Measurements from ENCODE around the gene KRT76. TPM values are rescaled to one million over a fixed set of nuclear protein-coding genes. Genes with fewer than 3 reads are reported as not detected.

KRT76 gene
- total RNA-seq, result not detected in 2 replicates

DNA sequence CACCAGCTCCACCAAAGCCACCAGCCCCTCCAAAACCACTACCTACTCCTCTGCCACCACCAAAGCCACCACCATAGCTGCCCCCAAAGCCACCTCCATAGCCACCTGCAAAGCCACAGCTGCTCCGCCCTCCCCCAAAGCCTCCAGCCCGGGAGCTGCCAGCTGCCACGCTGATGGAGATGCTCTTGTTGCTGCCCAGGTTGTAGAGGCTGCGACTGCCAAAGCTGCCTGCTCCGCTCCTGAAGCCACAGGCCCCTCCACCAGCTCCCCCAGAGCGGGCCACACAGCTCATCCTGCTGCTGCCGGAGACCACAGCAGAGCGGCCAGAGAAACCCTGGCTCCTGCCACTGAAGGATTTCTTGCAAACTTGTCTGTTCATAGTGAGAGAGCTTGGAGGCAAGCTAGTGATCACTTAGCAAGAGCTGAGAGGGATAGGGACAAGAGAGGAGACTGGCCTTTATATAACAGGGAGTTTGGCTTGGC, at the start of gene KRT76:
TSS of gene KRT76 (minus strand) at position 433 of the 483 bp plus-strand sequence. CDS start at position 379, 54 bp downstream.
- no peak for DNase-seq (ENCODE audit: low read depth in 2 of 2)

DNA sequence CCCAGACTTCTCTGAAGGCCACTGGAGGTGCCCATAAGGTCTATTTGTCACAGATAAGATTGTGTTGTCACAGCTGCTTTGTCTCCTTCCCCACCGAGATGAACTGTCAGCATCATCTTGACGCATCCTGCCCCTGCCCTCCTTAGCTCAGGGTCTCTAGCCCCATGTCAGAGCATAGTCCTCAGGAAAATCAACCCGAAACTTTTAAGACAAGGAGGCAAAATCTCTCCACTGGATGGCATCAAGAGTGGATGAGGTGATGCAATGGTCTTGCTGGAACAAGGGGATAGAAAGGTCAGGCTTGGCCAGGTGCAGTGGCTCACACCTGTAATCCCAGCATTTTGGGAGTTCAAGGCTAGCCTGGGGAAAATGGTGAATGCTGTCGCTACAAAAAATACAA, 48.8 kb upstream of the KRT76 start:
- no peak for DNase-seq (ENCODE audit: low read depth in 2 of 2)

GRCh38 chr12:52824741-52825410, 47.7 kb upstream of the KRT76 start:
- no peak for DNase-seq (ENCODE audit: low read depth in 2 of 2)

GRCh38 chr12:52823761-52824450, 46.8 kb upstream of the KRT76 start:
- DNase-seq (ENCODE audit: low read depth in 2 of 2), result no peak

- DNase-seq (ENCODE audit: low read depth in 2 of 2), result no peak
These were observed 45.8 kb upstream of the KRT76 start for GRCh38 chr12:52822771-52823510.

DNA sequence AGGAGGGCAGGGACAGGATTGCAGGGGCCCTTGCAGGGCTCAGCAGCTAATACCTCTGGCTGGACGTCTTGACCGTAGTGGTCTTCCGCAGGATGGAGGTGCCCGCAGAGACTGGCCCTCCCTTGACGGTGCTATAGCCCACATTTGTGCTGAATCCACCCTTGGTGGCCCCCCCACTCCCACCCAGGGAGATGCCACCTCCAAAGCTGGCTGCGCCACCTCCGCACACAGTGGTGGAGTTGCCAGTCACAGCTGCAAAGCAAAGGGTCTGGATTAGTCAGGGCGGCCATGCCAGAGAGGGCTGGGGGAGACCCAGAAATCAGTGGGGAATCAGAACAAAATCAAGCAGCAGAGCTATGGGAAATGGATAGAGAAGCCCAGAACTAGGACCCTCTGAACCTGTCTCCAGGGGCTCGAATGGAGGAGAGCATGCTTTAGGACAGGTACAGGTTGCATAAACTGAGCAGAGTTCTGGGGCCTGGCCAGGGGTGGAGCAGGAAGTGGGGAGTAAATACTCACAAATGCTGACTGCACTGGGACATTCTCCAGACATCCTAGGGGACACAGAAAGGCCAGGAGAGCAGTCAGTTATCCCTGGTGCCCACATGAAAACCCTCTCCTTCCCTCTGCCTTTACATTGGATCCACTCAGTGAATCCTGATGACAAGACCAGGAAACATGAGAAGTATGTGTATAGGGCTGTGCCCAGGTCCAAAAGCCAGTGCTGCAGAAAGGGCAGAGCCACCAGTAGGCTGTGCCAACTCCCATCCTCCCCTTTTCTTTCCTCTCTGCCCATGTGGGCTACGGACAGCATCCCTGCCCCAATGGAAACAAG, 44.9 kb upstream of the KRT76 start:
- no peak for DNase-seq (ENCODE audit: low read depth in 2 of 2)

DNA sequence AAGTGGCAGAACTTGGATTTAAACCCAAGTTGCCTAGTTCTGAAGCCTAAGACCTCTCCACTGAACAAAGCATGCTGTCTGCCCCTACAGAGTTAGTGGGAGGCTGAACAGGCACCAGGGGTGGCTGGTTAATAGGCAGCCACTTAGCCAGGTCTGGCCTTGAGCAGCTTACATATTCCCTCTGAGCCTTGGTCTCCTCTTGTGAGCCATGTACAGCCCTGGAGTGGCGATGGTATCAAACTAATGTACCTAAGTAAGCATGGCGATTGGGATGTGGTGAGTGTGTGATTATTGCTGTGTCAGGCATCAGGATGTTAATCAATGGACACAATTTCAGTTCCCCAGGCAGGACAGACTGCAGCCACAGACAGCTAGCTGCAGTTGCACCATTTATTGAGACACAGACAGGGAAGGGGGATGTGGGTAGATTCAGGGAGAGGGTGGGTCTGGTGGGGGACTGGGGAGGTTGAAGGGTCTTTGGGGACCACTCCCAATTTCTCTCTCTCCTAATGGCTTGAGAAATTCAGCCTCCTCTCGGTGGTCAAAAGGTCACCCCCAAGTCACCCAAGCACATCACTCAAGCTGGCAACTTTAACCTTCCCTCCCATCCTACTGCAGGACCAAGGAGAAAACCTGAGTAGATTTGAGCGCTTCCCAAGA, 44.1 kb upstream of the KRT76 start:
- no peak for DNase-seq (ENCODE audit: low read depth in 2 of 2)

DNA sequence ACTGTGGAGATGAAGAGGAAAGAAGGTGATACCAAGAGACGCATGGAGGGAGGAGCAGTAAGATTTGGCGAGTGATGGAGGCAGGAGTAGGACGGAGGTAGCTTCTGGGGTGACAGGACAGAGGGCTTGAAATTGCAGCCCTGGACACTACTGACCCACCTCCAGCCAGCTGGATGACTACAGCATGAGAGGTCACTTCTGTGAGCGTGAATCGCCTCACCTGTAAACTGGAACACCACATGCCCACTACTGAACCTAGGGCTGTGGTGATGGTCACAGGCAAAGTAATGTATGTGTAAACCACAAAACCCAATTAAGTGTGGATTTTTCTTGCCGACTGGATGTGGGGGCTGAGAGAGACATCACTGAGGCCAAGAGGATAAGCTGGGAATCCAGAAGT, 43.4 kb upstream of the KRT76 start:
- DNase-seq (ENCODE audit: low read depth in 2 of 2), result no peak

DNA sequence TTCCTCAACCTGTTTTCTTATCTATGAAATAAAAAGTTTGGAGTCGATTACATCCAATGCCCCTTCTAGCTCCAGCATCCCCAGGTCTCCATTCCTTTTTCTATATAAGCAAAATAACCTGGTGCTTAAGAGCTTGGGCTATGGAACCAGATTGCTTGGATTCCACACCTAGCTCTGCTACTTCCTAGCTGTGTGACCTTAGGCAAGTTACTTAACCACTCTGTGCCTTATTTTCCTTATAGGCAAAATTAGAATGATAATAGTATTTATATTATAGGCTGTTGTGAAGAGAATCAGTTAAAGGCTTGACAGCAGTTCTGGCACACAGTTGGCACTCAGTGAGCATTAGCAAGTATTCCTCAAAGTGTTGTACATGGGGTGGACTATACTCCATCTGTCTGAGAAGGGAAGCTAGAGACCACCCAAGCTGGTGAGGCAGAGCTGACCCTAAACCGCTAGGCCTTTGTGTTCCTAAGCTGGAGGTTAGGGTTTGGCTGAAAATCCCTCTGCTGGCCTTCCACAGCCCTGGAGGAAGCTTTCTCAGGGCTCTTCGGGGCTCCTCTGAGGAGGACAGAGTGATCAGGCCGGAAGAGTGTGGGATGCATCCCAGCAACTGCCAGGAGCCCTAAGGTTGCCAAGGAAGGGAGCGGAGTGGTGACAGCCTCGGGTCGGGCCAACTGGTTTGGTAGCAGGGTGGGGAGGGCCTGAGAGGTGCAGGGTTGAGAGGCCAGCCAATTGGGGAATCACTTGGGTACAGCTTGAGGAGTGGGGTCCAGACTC, 42.8 kb upstream of the KRT76 start:
- no peak for DNase-seq (ENCODE audit: low read depth in 2 of 2)

- DNase-seq (ENCODE audit: low read depth in 2 of 2), result no peak
These were observed 41.8 kb upstream of the KRT76 start for GRCh38 chr12:52818887-52819420.

- no peak for DNase-seq (ENCODE audit: low read depth in 2 of 2)
These were observed 41.2 kb upstream of the KRT76 start for GRCh38 chr12:52818388-52818787.

- DNase-seq (ENCODE audit: low read depth in 2 of 2), result no peak
These were observed 40.6 kb upstream of the KRT76 start for GRCh38 chr12:52817699-52818238.

- no peak for DNase-seq (ENCODE audit: low read depth in 2 of 2)
These were observed 40.0 kb upstream of the KRT76 start for GRCh38 chr12:52817003-52817698.

GRCh38 chr12:52815676-52816588, 38.8 kb upstream of the KRT76 start:
- DNase-seq (ENCODE audit: low read depth in 2 of 2), result no peak

DNA sequence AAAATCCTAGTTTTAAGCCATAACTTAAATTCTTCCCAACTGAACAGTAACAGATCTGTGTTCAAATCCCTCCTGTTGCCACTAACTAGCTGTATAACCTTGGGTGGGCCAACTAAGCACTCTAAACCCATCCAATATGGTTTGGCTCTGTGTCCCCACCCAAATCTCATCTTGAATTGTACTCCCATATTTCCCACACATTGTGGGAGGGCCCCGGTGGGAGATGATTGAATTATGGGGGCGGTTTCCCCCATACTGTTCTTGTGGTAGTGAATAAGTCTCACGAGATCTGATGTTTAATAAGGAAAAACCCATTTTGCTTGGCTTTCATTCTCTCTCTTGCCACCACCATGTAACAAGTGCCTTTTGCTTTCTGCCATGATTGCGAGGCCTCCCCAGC, 38.0 kb upstream of the KRT76 start:
- DNase-seq (ENCODE audit: low read depth in 2 of 2), result no peak

DNA sequence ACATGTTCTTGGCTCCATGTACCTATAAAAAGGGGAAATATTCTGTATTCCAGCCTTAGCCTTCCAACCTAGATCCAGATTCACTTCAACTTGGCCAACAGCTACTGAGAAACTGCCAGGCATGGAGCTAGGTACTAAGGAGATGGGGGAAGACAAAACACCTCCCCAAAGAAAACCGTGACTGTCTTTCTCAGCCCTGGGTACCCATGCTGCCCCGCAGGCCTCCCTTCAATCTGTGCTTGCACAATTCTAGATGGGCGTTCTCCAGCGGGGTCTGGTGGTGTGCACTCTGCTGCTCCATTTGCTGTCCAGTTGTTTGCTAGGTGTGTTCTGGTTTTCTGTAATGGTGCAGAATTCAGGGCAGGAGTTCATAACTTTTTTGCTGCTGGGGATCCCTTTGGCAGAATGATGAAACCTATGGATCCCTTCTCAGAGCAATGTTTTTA, 37.6 kb upstream of the KRT76 start:
- no peak for DNase-seq (ENCODE audit: low read depth in 2 of 2)

DNA sequence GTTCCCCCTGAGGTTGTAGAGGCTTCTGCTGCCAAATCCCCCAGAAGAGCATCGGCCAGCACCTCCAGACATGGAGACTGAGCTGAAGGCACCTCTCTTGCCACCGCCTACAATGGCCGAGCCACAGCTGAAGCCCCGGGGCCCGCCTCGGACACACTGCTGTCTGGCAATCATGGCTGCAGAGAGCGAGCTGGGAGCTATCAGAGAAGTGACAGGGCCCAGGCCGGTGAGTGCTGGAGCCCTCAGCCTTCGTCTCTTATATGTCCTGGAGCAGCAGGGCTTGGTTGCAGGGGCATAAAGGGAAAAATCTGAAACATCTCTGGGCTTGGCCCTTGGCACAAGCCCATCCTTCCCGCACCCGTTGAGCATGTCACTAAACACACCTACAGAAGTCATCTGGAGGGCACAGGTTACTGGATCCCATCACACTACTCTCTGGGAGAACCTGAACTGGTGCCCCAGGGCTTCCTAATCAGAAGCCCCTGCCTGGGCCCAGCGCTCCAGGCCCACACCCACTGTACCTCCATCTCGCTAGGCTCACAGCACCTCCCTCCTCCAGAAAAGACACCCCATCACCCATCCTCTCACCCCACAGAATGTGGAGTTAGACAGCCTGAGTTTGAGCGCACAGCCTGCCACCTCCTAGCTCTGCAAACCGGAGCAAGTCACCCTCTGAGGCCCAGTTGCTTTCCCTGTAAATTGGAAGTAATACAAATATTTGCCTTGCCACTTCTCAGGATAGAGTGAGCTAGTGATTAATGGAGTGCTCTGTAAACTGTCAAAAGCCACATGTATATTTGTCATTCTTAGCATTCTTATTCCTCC, 37.0 kb upstream of the KRT76 start, which contains the start of gene KRT4:
TSS of gene KRT4 (minus strand) at position 232 of the 825 bp plus-strand sequence. CDS start at position 174, 58 bp downstream.
- no peak for DNase-seq (ENCODE audit: low read depth in 2 of 2)
